ENCODE data around the gene ACTL6A. TPM values are rescaled to one million over a fixed set of nuclear protein-coding genes. Genes with fewer than 3 reads are reported as not detected.

Gene ACTL6A
- total and polyA plus RNA-seq, 11 donors = 14.1 to 32.6 (median 19.8) TPM

GRCh38 chr3:179590669-179591068 lies 27.9 kb downstream of the ACTL6A start:
- Histone ChIP-seq H3K27me3 (no peaks in the 10 kb centered on the region), H3K4me1 (peaks cover 0 to 12% (median 3%) of the 10 kb centered on the region in 12 donors), H3K27ac (no peak overlapping the region), H3K36me3 (peaks cover 0 to 100% (median 99%) of the 10 kb centered on the region in 9 donors), H3K4me3 (no peak overlapping the region), H3K9me3 (no peaks in the 10 kb centered on the region)
- 56 to 63% (median 61%) methylated on average over 2 of the region's 2 CpGs for WGBS, 4 donors
- no peak for DNase-seq
- no peak for ATAC-seq
- intact Hi-C loops (cut with DNase I) = no loop called here
- TF ChIP-seq CTCF (IDR thresholded peaks at IDR 0.05) = no peak
- no peak for TF ChIP-seq POLR2A (IDR thresholded peaks at IDR 0.05)

- intact Hi-C loops (cut with DNase I) = no loop called here
- no peak for TF ChIP-seq POLR2A (IDR thresholded peaks at IDR 0.05)
- H3K4me3 ChIP-seq = no peak overlapping the region
- ATAC-seq (peak in 2 of 4 donors; percentile 39 to 49), DNase-seq (no peak)
- H3K9me3 ChIP-seq = no peaks in the 10 kb centered on the region
- H3K36me3 ChIP-seq = peaks cover 0 to 100% (median 99%) of the 10 kb centered on the region in 9 donors
- WGBS, 4 donors = 65 to 80% (median 73%) methylated on average over 1 of the region's 1 CpG
- no peaks in the 10 kb centered on the region for H3K27me3 ChIP-seq
- H3K27ac ChIP-seq = peak overlapping the region in 1 of 12 donors; percentile 15
- peaks cover 0 to 12% (median 3%) of the 10 kb centered on the region in 12 donors for H3K4me1 ChIP-seq
Measured at GRCh38 chr3:179591313-179591712, 28.6 kb downstream of the ACTL6A start.

- ATAC-seq (no peak), DNase-seq (no peak)
- no peak for TF ChIP-seq POLR2A (IDR thresholded peaks at IDR 0.05)
- no peak for TF ChIP-seq CTCF (IDR thresholded peaks at IDR 0.05)
- WGBS, 4 donors = 93 to 95% (median 94%) methylated on average over 4 of the region's 4 CpGs
- Histone ChIP-seq H3K36me3 (peaks cover 0 to 83% (median 77%) of the 10 kb centered on the region in 9 donors), H3K4me1 (peaks cover 4 to 19% (median 13%) of the 10 kb centered on the region in 12 donors), H3K9me3 (no peaks in the 10 kb centered on the region), H3K27ac (no peak overlapping the region), H3K27me3 (no peaks in the 10 kb centered on the region), H3K4me3 (no peak overlapping the region)
- intact Hi-C loops (cut with DNase I) = no loop called here
Measured at GRCh38 chr3:179599531-179599930, 36.8 kb downstream of the ACTL6A start.

GRCh38 chr3:179603321-179603720 lies 40.6 kb downstream of the ACTL6A start:
- ATAC-seq (no peak), DNase-seq (no peak)
- H3K9me3 ChIP-seq = no peaks in the 10 kb centered on the region
- no peaks in the 10 kb centered on the region for H3K27me3 ChIP-seq
- TF ChIP-seq POLR2A (IDR thresholded peaks at IDR 0.05) (no peak), CTCF (IDR thresholded peaks at IDR 0.05) (no peak)
- H3K27ac ChIP-seq = no peak overlapping the region
- intact Hi-C loops (cut with DNase I) = no loop called here
- peaks cover 4 to 43% (median 30%) of the 10 kb centered on the region in 12 donors for H3K4me1 ChIP-seq
- H3K36me3 ChIP-seq = peaks cover 0 to 64% (median 50%) of the 10 kb centered on the region in 9 donors
- H3K4me3 ChIP-seq = peak overlapping the region in 10 of 12 donors; percentile 66 to 94 (median 80)
- 69 to 79% (median 74%) methylated on average over 4 of the region's 4 CpGs for WGBS, 4 donors

GRCh38 chr3:179603831-179604230 lies 41.1 kb downstream of the ACTL6A start:
- peak overlapping the region; percentile 66 to 94 (median 80) for H3K4me3 ChIP-seq
- ATAC-seq = no peak
- intact Hi-C loops (cut with DNase I) = loop anchor here in 1 of 10 donors (2.0 kb wide), 1 partner anchor 41 kb away; the partner anchor contains the start of gene ACTL6A
- no peaks in the 10 kb centered on the region for H3K9me3 ChIP-seq
- no peaks in the 10 kb centered on the region for H3K27me3 ChIP-seq
- no peak for TF ChIP-seq POLR2A (IDR thresholded peaks at IDR 0.05)
- TF ChIP-seq CTCF (IDR thresholded peaks at IDR 0.05) = no peak
- peaks cover 4 to 46% (median 30%) of the 10 kb centered on the region in 12 donors for H3K4me1 ChIP-seq
- DNase-seq = no peak
- H3K27ac ChIP-seq = peak overlapping the region in 11 of 12 donors; percentile 87 to 98 (median 95)
- WGBS, 4 donors = 1 to 2% (median 1%) methylated on average over 3 of the region's 3 CpGs
- peaks cover 0 to 61% (median 50%) of the 10 kb centered on the region in 9 donors for H3K36me3 ChIP-seq

Measured in heart left ventricle (tissue), 16 donors.